ENCODE data around the gene CPSF2. TPM values are rescaled to one million over a fixed set of nuclear protein-coding genes. Genes with fewer than 3 reads are reported as not detected.
"Not testable (repeated sequence)": the region's sequence is repeated elsewhere in the genome, so short reads cannot be mapped to it uniquely, and the experiment has no call there.

Gene CPSF2
- total RNA-seq, 1 donor from 2014 or later = 65.4 TPM

DNA sequence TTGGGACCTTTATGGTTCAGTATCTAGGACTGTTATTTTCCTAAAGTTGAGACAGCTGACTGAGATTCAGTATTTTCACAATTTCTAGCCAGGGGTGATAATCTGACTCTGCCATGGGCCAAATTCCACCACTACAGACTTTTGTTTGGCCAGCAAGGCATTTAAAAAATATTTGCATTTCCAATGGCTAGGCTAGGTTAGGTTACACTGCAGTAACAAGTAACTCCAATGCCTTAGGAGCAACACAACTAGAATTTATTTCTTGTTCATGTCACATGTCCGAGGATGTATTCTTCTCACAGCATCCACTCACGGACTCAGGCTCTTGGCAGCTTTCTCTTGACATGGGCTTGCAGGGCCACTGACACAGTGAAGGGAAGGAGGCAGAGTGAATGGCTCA is 83.0 kb downstream of the CPSF2 start:
- DNase-seq = no peak

DNA sequence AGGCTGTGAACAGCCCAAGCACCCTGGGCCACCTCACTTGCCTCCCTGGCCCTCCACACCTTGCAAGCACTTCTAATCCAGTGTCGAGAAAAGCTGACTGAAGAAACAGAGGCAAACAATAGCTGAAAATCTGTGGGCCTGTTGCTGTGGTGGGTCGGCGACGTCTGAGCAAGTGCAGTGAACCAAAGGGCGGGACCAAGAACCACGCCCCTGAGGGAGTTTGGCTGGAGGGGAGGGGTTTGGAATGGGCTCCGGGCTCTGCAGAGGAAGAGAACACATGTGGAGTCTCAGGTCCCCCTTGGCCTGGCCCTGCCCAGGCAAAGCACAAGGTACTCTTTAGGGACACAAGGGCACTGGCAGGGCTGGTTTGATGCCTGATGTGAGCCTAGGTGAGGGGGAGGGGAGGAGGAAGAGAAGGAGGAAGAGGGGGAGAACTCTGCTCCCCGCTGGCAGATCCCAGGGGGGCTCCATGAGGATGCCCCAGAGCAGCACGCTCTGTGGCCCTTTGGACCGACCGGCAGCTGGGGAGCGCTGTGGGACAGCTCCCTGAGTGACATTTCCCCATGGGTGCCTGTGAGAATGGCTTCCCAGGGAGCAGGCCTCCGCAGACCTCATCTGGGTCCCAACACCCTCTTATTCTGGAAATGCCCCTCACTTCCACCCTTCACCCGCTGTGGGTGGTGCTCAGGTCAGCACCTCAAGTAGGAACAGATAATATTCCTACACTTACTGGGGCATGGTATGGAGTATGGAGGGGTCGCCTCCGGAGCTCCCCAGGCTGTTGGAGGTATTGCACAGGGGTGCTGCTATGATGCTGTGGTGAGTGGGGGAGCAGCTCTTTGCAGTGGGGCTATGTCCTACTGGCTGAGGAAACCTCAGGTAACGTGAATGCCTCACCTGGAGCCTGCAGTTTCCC is 85.5 kb downstream of the CPSF2 start:
- Histone ChIP-seq H3K4me1 (no peaks in the 10 kb centered on the region), H3K27ac (no peak overlapping the region), H3K27me3 (ENCODE audit: low read depth) (no peaks in the 10 kb centered on the region), H3K36me3 (no peaks in the 10 kb centered on the region), H3K4me3 (no peak overlapping the region), H3K9me3 (no peaks in the 10 kb centered on the region)
- DNase-seq (no peak), ATAC-seq (peak in 1 of 2 donors; percentile 15)
- TF ChIP-seq, protein P1, sequence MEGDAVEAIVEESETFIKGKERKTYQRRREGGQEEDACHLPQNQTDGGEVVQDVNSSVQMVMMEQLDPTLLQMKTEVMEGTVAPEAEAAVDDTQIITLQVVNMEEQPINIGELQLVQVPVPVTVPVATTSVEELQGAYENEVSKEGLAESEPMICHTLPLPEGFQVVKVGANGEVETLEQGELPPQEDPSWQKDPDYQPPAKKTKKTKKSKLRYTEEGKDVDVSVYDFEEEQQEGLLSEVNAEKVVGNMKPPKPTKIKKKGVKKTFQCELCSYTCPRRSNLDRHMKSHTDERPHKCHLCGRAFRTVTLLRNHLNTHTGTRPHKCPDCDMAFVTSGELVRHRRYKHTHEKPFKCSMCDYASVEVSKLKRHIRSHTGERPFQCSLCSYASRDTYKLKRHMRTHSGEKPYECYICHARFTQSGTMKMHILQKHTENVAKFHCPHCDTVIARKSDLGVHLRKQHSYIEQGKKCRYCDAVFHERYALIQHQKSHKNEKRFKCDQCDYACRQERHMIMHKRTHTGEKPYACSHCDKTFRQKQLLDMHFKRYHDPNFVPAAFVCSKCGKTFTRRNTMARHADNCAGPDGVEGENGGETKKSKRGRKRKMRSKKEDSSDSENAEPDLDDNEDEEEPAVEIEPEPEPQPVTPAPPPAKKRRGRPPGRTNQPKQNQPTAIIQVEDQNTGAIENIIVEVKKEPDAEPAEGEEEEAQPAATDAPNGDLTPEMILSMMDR (IDR thresholded peaks at IDR 0.05) = no peak
- intact Hi-C loops (cut with DNase I) = no loop called here

More for the DNA sequence above, 83.0 kb downstream of the CPSF2 start:
- Histone ChIP-seq H3K27me3 (ENCODE audit: low read depth) (no peaks in the 10 kb centered on the region), H3K4me3 (no peak overlapping the region), H3K36me3 (no peaks in the 10 kb centered on the region), H3K27ac (no peak overlapping the region), H3K9me3 (no peaks in the 10 kb centered on the region), H3K4me1 (no peaks in the 10 kb centered on the region)
- ATAC-seq = no peak
- intact Hi-C loops (cut with DNase I) = no loop called here
- TF ChIP-seq, protein P1 (IDR thresholded peaks at IDR 0.05) = no peak

DNA sequence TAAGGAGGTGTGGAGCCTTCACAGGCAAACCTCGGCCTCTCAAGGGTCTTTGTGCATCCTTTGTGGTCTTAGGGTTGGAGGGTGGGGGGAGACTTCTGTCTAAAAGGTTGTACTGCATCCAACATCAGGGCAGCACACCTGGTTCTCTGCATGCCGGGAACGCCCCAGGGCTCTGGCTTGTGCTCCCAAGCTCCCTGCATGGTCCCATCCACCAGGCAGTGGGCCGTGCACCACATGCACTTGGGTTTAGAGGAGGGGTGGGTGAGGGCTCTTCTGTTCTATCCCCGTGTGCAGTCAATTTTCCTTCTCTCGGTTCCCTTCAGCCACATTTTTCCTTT is 86.1 kb downstream of the CPSF2 start:
- no peaks in the 10 kb centered on the region for H3K27me3 ChIP-seq (ENCODE audit: low read depth)
- TF ChIP-seq, protein P1 (IDR thresholded peaks at IDR 0.05) = no peak
- no peak for ATAC-seq
- intact Hi-C loops (cut with DNase I) = no loop called here
- no peak overlapping the region for H3K27ac ChIP-seq
- no peaks in the 10 kb centered on the region for H3K9me3 ChIP-seq
- H3K4me1 ChIP-seq = no peaks in the 10 kb centered on the region
- DNase-seq = no peak
- no peak overlapping the region for H3K4me3 ChIP-seq
- no peaks in the 10 kb centered on the region for H3K36me3 ChIP-seq

DNA sequence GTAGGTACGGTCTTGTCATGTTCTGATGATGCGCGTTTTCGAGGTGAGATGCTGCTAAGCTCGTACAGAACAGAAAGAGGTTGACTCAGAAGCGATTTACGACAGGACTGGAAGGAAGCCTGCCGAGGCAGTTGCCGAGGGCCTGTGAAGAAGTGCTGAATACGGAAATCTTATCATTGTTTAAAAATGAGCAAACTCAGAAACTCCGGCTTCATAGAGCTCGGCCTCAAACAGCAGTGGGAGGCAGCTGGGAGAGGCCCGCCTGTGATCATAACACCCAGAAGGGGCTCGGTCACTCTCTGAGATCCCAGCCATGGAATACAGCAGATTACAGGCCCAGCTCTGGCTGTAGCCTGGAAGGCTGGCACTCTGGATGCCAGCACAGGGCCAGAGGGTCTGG is 87.4 kb downstream of the CPSF2 start:
- DNase-seq = no peak
- Histone ChIP-seq H3K36me3 (no peaks in the 10 kb centered on the region), H3K9me3 (no peaks in the 10 kb centered on the region), H3K27me3 (ENCODE audit: low read depth) (no peaks in the 10 kb centered on the region), H3K4me1 (no peaks in the 10 kb centered on the region), H3K27ac (no peak overlapping the region), H3K4me3 (no peak overlapping the region)
- no peak for ATAC-seq
- TF ChIP-seq, protein P1 (IDR thresholded peaks at IDR 0.05) = no peak
- intact Hi-C loops (cut with DNase I) = no loop called here

DNA sequence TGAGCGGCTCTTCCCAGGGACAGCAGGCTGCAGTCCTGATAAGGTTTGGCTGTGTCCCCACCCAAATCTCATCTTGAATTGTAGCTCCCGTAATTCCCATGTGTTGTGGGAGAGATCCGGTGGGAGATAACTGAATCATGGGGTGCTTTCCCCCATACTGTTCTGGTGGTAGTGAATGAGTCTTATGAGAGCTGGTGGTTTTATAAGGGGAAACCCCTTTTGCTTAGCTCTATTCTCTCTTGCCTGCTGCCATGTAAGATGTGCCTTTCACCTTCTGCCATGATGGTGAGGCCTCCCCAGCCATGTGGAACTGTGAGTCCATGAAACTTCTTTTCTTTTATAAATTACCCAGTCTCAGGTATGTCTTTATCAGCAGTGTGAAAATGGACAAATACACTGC is 91.4 kb downstream of the CPSF2 start:
- H3K27me3 ChIP-seq (ENCODE audit: low read depth); H3K4me3 ChIP-seq; H3K27ac ChIP-seq; H3K36me3 ChIP-seq; H3K9me3 ChIP-seq; intact Hi-C loops (cut with DNase I); DNase-seq; ATAC-seq; H3K4me1 ChIP-seq: not testable (repeated sequence)

DNA sequence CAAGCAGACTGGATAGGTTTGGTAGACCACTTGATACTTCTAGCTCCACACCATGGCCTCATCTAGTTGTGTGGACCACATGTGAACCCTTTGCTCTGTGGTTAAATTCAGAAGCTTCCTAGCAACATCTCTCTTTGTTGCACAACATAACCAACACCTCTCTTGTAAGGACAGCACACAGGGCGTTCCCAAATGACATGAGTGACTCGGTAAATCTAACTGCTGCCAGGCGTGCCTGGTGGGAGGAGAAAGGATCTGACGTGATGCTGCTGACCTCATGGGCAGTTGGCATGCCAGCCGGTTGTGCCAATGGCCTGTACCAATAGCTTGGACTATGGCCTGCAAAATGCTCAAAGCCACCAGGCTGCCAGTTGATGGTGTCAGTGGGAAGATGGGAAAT is 93.8 kb downstream of the CPSF2 start:
- H3K27me3 ChIP-seq (ENCODE audit: low read depth) = no peaks in the 10 kb centered on the region
- H3K4me3 ChIP-seq = no peak overlapping the region
- no peak for ATAC-seq
- no peaks in the 10 kb centered on the region for H3K36me3 ChIP-seq
- TF ChIP-seq, protein P1 (IDR thresholded peaks at IDR 0.05) = no peak
- no peaks in the 10 kb centered on the region for H3K4me1 ChIP-seq
- no peak overlapping the region for H3K27ac ChIP-seq
- H3K9me3 ChIP-seq = no peaks in the 10 kb centered on the region
- intact Hi-C loops (cut with DNase I) = no loop called here
- no peak for DNase-seq

All from lower lobe of right lung (tissue), 2 donors.